WTC11 (cell line): ENCODE results near the gene SYT17. TPM values are rescaled to one million over a fixed set of nuclear protein-coding genes. Genes with fewer than 3 reads are reported as not detected.

Source experiments
- ARID4B ChIP-seq: sonication (generic); formaldehyde crosslinking; IDR thresholded peaks from 2 replicates; pipeline ENCODE4 v1.8.0; 2023; ENCODE audit warnings: missing genetic modification reagents, mild to moderate bottlenecking, borderline replicate concordance
- ATF6 ChIP-seq: sonication (generic); formaldehyde crosslinking; IDR thresholded peaks from 2 replicates; pipeline ENCODE4 v1.8.1; 2023; ENCODE audit warnings: mild to moderate bottlenecking, missing genetic modification reagents
- E2F1 ChIP-seq: sonication (generic); formaldehyde crosslinking; IDR thresholded peaks from 2 replicates; pipeline ENCODE4 v1.8.0; 2022; ENCODE audit warnings: mild to moderate bottlenecking, missing genetic modification reagents
- E2F4 ChIP-seq: sonication (generic); formaldehyde crosslinking; IDR thresholded peaks from 2 replicates; pipeline ENCODE4 v1.8.1; 2022; ENCODE audit warnings: low read depth, mild to moderate bottlenecking, moderate library complexity, missing genetic modification reagents, borderline replicate concordance
- GRHL2 ChIP-seq: fragments of 250-450 bp; sonication (Bioruptor Pico); IDR thresholded peaks from 2 replicates; pipeline ENCODE4 v1.8.0; 2022; ENCODE audit warnings: mild to moderate bottlenecking, moderate library complexity; ENCODE audit not compliant: insufficient replicate concordance, severe bottlenecking
- HMGXB4 ChIP-seq: sonication (generic); formaldehyde crosslinking; IDR thresholded peaks from 2 replicates; pipeline ENCODE4 v1.8.1; 2023; ENCODE audit warnings: mild to moderate bottlenecking, moderate library complexity, missing genetic modification reagents
- IRF1 ChIP-seq: sonication (generic); formaldehyde crosslinking; IDR thresholded peaks from 2 replicates; pipeline ENCODE4 v1.8.0; 2023; ENCODE audit warnings: missing genetic modification reagents
- PREB ChIP-seq: sonication (generic); formaldehyde crosslinking; IDR thresholded peaks from 2 replicates; pipeline ENCODE4 v1.8.1; 2022; ENCODE audit warnings: mild to moderate bottlenecking, missing genetic modification reagents, moderate library complexity, borderline replicate concordance
- RORB ChIP-seq: fragments of 250-450 bp; sonication (Bioruptor Pico); IDR thresholded peaks from 2 replicates; pipeline ENCODE4 v1.9.0; 2021; ENCODE audit warnings: mild to moderate bottlenecking
- SP1 ChIP-seq: sonication (generic); formaldehyde crosslinking; conservative IDR thresholded peaks from 2 replicates; pipeline ENCODE4 v1.8.1; 2022; ENCODE audit warnings: missing genetic modification reagents
- TEAD4 ChIP-seq: sonication (generic); formaldehyde crosslinking; IDR thresholded peaks from 2 replicates; pipeline ENCODE4 v1.8.0; 2022; ENCODE audit warnings: mild to moderate bottlenecking, missing genetic modification reagents
- ZNF425 ChIP-seq: fragments of 250-450 bp; sonication (Bioruptor Pico); conservative IDR thresholded peaks from 2 replicates; pipeline ENCODE4 v1.9.0; 2021; ENCODE audit warnings: mild to moderate bottlenecking
- ZSCAN18 ChIP-seq: fragments of 250-450 bp; sonication (Bioruptor Pico); IDR thresholded peaks from 2 replicates; pipeline ENCODE4 v2.1.2; 2022; ENCODE audit warnings: mild to moderate bottlenecking, moderate library complexity
- total RNA-seq: library from RNA; stranded (reverse); gene quantifications from 3 replicates; pipeline ENCODE4 v1.2.3, GENCODE V29; 2021

The SYT17 gene
- total RNA-seq, 1 experiment from 2014 or later: 5.5 TPM

GRCh38 chr16:19177111-19177739 is 9.2 kb downstream of the SYT17 start (continued):
- no peak for TF ChIP-seq ZNF425 (CRISPR knock-in tag)
- TF ChIP-seq TEAD4 (CRISPR knock-in tag): no peak
- TF ChIP-seq RORB: no peak
- TF ChIP-seq E2F4 (CRISPR knock-in tag): no peak
- TF ChIP-seq GRHL2 (CRISPR knock-in tag): no peak
- no peak for TF ChIP-seq IRF1
- no peak for TF ChIP-seq ATF6 (CRISPR knock-in tag)
- no peak for TF ChIP-seq HMGXB4 (CRISPR knock-in tag)
- no peak for TF ChIP-seq PREB (CRISPR knock-in tag)
- no peak for TF ChIP-seq ZSCAN18 (CRISPR knock-in tag)
- no peak for TF ChIP-seq E2F1
- no peak for TF ChIP-seq SP1 (CRISPR knock-in tag)
- TF ChIP-seq ARID4B (CRISPR knock-in tag): no peak
